ENCODE data around the gene ELOA2.
"Not testable (repeated sequence)": the region's sequence is repeated elsewhere in the genome, so short reads cannot be mapped to it uniquely, and the experiment has no call there.

ELOA2 gene

GRCh38 chr18:47040982-47041381, 5.6 kb upstream of the ELOA2 start:
- no peaks in the 10 kb centered on the region for H3K4me1 ChIP-seq
- no peak overlapping the region for H2AFZ ChIP-seq
- no peak for TF ChIP-seq CTCF (IDR thresholded peaks at IDR 0.05)
- no peaks in the 10 kb centered on the region for H3K9me3 ChIP-seq (ENCODE audit: control insufficient read depth, low read length)
- H3K27me3 ChIP-seq (ENCODE audit: control insufficient read depth, insufficient read depth, low read length) = no peaks in the 10 kb centered on the region
- no peaks in the 10 kb centered on the region for H3K36me3 ChIP-seq (ENCODE audit: control insufficient read depth, insufficient read depth, low read length)
- H3K9ac ChIP-seq = no peak overlapping the region
- H3K79me2 ChIP-seq = no peaks in the 10 kb centered on the region
- no peak overlapping the region for H3K4me2 ChIP-seq (ENCODE audit: low read length)
- H3K27ac ChIP-seq = no peak overlapping the region
- H3K4me3 ChIP-seq (ENCODE audit: low read depth, low read length) = no peak overlapping the region

DNA sequence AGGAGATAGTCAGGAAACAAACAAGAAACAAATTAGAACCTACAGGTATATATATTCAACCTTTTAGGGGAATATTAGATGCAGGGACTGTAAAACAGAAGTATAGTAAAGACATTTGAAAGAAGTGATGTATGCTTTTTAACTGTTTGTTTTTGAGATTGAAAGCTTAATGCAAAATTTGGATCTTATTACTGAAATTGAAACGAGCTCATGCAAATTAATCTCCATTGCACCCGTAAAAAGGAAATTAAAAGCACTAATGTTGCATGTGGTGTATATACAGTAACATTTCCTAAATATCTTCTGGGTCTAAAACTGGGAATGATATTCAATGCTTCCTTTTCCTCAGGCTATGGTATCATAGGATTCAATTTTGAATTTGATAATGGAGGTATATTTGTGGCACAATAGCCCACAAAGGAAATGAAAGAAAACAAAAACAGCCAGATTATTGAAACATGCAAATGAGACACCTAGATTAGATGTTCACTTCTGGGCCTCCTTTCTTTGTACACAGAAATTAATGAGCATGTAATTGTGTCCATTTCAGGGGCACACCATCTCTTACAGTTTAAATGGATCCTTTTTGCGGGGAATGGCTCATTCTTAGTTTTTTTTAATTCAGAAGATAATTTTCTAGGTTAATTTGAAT, 1.6 kb upstream of the ELOA2 start:
- Histone ChIP-seq H3K9me3 (ENCODE audit: control insufficient read depth, low read length) (no peaks in the 10 kb centered on the region), H2AFZ (no peak overlapping the region), H3K79me2 (no peaks in the 10 kb centered on the region), H3K27me3 (ENCODE audit: control insufficient read depth, insufficient read depth, low read length) (no peaks in the 10 kb centered on the region), H3K4me3 (ENCODE audit: low read depth, low read length) (no peak overlapping the region), H3K4me1 (no peaks in the 10 kb centered on the region), H3K9ac (no peak overlapping the region), H3K4me2 (ENCODE audit: low read length) (no peak overlapping the region), H3K27ac (no peak overlapping the region), H3K36me3 (ENCODE audit: control insufficient read depth, insufficient read depth, low read length) (no peaks in the 10 kb centered on the region)
- TF ChIP-seq CTCF (IDR thresholded peaks at IDR 0.05) = no peak

DNA sequence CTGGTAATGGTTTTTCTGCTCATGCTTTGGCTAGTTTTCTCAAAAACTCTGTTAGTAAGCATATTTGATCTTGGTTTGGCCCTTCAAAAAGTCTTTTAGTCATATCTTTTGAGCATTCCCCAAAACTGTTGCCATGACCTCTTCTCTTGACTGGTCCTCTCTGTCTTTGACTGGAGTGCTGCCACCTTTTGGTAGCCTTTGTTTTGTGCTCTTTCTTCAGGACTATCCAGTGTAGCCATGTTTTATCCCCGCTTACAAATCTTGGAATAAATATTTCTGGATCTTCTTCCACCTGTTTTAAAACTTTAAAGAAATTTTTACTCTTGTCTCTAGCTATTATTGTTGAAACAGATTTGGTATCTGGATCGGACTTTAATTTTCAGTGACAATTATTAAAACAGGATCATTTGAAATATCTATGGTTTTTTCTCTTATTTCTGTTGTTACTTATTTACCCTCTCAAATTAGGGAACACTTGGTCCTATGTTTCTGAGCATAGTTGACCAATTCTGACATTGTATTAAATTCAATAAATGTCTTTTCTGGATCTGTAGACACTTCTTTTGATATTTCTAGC, 965 bp upstream of the ELOA2 start:
- Histone ChIP-seq H3K79me2 (no peaks in the 10 kb centered on the region), H3K4me2 (ENCODE audit: low read length) (no peak overlapping the region), H3K4me1 (no peaks in the 10 kb centered on the region), H3K9me3 (ENCODE audit: control insufficient read depth, low read length) (no peaks in the 10 kb centered on the region), H2AFZ (no peak overlapping the region), H3K27me3 (ENCODE audit: control insufficient read depth, insufficient read depth, low read length) (no peaks in the 10 kb centered on the region), H3K9ac (no peak overlapping the region), H3K27ac (no peak overlapping the region), H3K36me3 (ENCODE audit: control insufficient read depth, insufficient read depth, low read length) (no peaks in the 10 kb centered on the region), H3K4me3 (ENCODE audit: low read depth, low read length) (no peak overlapping the region)
- TF ChIP-seq CTCF (IDR thresholded peaks at IDR 0.05) = peak; percentile 9

GRCh38 chr18:47034591-47034990, 830 bp downstream of the ELOA2 start:
- not testable (repeated sequence) for H3K27me3 ChIP-seq (ENCODE audit: control insufficient read depth, insufficient read depth, low read length); H2AFZ ChIP-seq; H3K27ac ChIP-seq; H3K9me3 ChIP-seq (ENCODE audit: control insufficient read depth, low read length); H3K9ac ChIP-seq; H3K4me2 ChIP-seq (ENCODE audit: low read length); H3K36me3 ChIP-seq (ENCODE audit: control insufficient read depth, insufficient read depth, low read length); H3K79me2 ChIP-seq; H3K4me1 ChIP-seq; H3K4me3 ChIP-seq (ENCODE audit: low read depth, low read length)

- no peaks in the 10 kb centered on the region for H3K9me3 ChIP-seq (ENCODE audit: control insufficient read depth, low read length)
- no peak for TF ChIP-seq CTCF (IDR thresholded peaks at IDR 0.05)
- H3K4me1 ChIP-seq = no peaks in the 10 kb centered on the region
Observed at GRCh38 chr18:47032945-47033344, 2.5 kb downstream of the ELOA2 start.

DNA sequence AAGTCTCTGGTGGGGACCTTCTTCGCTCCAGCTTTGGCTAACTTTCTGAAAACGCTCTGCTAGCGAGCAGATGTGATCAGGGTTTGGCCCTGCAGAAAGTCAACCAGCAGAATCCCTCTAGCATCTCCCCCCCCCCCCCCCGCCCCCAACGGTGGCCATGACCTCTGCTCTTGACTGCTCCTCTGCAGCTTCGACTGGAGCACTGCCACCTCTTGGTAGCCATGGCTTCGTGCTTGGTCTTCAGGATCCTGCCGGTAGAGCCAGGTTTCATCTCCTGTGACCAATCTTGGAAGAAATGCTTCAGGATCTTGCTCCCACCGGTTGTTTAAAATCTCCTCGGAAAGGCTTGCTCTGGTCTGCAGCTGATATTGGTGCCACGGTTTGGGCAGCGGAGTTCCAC, 4.5 kb downstream of the ELOA2 start:
- not testable (repeated sequence) for H3K4me2 ChIP-seq (ENCODE audit: low read length); H3K36me3 ChIP-seq (ENCODE audit: control insufficient read depth, insufficient read depth, low read length); H3K9me3 ChIP-seq (ENCODE audit: control insufficient read depth, low read length); H3K4me3 ChIP-seq (ENCODE audit: low read depth, low read length); H2AFZ ChIP-seq; H3K27ac ChIP-seq; H3K27me3 ChIP-seq (ENCODE audit: control insufficient read depth, insufficient read depth, low read length); H3K79me2 ChIP-seq; H3K4me1 ChIP-seq; H3K9ac ChIP-seq

More at GRCh38 chr18:47032945-47033344, 2.5 kb downstream of the ELOA2 start:
- Histone ChIP-seq H3K27ac (no peak overlapping the region), H3K4me3 (ENCODE audit: low read depth, low read length) (no peak overlapping the region), H3K4me2 (ENCODE audit: low read length) (no peak overlapping the region), H3K27me3 (ENCODE audit: control insufficient read depth, insufficient read depth, low read length) (no peaks in the 10 kb centered on the region), H3K9ac (no peak overlapping the region), H2AFZ (no peak overlapping the region), H3K36me3 (ENCODE audit: control insufficient read depth, insufficient read depth, low read length) (no peaks in the 10 kb centered on the region), H3K79me2 (no peaks in the 10 kb centered on the region)

GRCh38 chr18:47029684-47030353, 5.6 kb downstream of the ELOA2 start:
- H2AFZ ChIP-seq; H3K79me2 ChIP-seq; H3K4me1 ChIP-seq; H3K9me3 ChIP-seq (ENCODE audit: control insufficient read depth, low read length); H3K9ac ChIP-seq; H3K27me3 ChIP-seq (ENCODE audit: control insufficient read depth, insufficient read depth, low read length); H3K27ac ChIP-seq; H3K4me3 ChIP-seq (ENCODE audit: low read depth, low read length); H3K4me2 ChIP-seq (ENCODE audit: low read length); H3K36me3 ChIP-seq (ENCODE audit: control insufficient read depth, insufficient read depth, low read length): not testable (repeated sequence)
